ENCODE results near the gene EHBP1.

Gene EHBP1

DNA sequence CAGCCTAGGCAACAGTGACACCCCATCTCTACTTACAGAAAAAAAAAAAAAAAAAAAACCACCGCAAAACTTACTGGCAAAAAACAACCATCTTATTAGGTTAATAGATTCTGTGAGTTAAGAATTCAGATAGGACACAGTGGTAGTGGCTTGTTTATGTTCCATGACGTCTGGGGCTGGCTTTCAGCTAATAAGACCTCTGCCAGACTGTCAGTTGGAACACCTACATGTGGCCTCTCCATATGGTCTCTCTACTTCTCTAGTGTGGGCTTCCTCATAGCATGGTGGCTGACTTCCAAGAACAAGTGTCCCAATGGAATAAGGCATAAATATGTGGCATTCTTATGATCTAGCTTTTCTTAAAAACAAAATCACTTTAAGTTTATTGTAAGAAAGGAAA is 251.1 kb downstream of the EHBP1 start:
- no peak for DNase-seq (ENCODE audit: low read depth in 2 of 2)

- no peak for DNase-seq (ENCODE audit: low read depth in 2 of 2)
These were observed 252.7 kb downstream of the EHBP1 start for GRCh38 chr2:62958206-62958605.

DNA sequence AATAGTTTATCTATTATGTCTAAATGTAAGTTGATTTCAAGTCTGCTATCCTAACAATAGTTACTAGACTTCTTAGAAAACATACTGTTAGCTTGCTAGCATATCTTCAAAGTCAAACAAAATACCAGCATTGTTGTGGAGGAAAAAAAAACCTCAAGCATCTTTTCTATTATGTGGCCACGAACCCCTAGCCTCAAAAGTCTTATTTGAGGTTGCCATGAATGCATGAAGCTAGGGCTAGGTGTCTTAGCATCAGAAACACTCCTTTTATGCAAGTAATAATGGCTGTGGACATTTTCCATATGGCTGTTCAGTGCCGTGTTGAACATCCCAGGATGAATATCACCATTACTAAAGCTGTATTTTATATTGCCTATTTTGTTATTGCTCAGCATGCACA is 258.5 kb downstream of the EHBP1 start:
- DNase-seq (ENCODE audit: low read depth in 2 of 2): no peak

DNA sequence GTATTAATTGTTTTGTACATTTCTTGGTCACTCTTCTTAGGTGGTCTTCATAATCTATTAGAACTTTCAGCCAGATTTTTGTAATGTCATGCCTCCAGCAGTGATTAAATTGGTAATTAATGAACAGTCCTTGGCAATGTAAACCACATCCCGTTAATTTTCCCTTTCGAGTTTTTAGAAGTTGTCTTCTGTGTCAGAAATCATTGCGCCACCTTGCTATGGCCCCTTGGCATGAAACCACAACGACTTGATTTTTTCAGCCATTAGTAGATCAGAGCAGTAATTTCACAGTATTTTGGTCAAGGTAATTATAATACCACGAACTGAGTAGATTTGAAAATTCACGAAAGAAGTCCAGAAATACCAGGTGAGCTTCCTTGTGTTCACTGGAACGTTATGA is 259.2 kb downstream of the EHBP1 start:
- no peak for DNase-seq (ENCODE audit: low read depth in 2 of 2)

- DNase-seq (ENCODE audit: low read depth in 2 of 2): no peak
These were observed 261.5 kb downstream of the EHBP1 start for GRCh38 chr2:62966991-62967390.

DNA sequence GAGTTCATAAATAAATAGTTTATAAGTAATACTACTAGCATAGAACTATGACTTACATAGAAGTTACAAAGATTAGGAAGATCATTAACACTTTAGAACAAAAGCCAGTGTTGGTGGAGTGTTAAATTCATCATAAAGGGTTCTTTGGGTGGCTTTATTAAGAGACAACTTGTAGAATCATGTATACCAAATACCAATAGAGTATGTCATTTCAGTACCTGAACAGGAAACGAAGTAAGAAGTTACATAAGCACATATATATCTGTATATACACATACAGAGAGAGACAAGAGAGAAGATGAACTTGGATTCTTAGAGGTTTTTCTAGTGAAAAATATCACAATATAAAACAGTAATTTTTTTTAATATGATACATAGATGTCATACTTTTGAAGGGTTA is 262.7 kb downstream of the EHBP1 start:
- DNase-seq (ENCODE audit: low read depth in 2 of 2): no peak

GRCh38 chr2:62968668-62969067 is 263.2 kb downstream of the EHBP1 start:
- no peak for DNase-seq (ENCODE audit: low read depth in 2 of 2)

DNA sequence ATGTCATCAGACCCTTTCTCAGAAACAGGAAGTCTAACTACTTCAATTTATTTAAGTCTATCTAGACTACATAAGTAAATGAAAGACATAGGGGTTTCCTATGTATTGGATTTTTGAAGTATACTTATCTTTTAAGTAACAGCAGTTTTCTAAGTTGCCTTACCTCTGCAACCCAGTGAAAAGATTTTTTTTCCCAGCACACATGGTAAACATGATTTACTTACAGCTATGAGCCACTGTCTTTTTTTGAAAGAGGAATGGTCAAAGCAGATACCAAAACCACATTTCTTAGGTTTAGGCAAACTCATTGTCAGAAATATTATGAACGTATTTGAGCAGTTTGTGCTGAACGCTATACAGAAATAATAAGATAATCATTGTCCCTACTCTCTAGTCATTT is 266.4 kb downstream of the EHBP1 start:
- no peak for DNase-seq (ENCODE audit: low read depth in 2 of 2)

DNA sequence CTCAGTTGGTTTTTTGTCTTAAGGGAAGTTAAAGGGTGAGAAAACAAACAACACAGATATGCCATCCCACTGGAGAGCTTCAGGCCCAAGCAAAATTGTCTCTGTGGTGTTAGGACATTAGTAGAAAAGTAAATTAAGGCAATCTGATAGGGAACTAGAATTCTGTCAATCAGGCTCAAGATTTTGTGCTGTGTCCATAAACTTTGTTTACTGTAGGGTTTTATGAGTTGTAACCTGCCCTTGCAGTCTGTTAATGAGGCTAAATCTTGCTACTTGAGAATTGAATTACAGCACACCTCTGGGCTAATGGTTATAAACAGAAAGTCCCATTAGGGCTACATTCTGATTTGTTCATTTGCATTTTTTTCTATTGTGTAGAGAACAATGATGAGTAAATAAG is 267.1 kb downstream of the EHBP1 start:
- no peak for DNase-seq (ENCODE audit: low read depth in 2 of 2)

DNA sequence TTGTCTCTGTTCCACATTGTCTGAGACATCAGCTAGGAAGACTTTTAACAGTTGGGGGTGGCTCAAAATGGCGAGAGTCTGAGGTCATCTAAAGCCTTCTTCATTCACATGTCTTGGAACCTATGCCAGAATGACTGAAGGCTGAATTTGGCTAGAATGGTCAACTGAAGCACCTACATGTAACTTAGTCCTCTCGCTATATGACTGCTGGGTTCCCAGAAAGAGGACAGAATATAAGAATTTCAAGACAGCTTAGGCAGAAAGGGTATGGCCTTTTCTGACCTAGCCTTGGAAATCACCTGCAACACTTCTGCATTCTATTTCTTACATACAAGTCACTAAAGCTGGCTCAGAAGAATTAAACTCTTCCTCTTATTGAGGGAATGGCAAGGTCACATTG is 269.5 kb downstream of the EHBP1 start:
- DNase-seq (ENCODE audit: low read depth in 2 of 2): no peak

- DNase-seq (ENCODE audit: low read depth in 2 of 2): no peak
These were observed 286.1 kb downstream of the EHBP1 start for GRCh38 chr2:62991605-62992004.

- DNase-seq (ENCODE audit: low read depth in 2 of 2): no peak
These were observed 287.0 kb downstream of the EHBP1 start for GRCh38 chr2:62992561-62992960.

DNA sequence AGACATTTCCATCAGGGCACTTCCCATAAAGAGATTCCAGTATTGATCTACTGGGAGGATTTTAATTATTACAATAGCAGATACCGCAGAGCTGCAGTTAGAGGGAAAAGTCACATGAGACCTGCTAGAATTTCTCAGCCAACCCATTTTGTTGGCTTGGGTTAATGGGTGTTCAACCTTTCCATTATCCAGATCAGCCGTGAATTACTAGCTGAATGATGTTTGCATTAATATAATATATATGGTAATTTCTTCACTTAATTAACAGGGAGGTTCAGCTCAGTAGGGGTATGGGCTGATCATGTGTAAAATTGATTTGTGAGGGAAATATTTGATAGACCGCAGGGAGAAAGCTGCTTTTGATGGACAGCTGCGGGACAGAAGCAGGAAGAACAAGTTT is 288.7 kb downstream of the EHBP1 start:
- no peak for DNase-seq (ENCODE audit: low read depth in 2 of 2)

DNA sequence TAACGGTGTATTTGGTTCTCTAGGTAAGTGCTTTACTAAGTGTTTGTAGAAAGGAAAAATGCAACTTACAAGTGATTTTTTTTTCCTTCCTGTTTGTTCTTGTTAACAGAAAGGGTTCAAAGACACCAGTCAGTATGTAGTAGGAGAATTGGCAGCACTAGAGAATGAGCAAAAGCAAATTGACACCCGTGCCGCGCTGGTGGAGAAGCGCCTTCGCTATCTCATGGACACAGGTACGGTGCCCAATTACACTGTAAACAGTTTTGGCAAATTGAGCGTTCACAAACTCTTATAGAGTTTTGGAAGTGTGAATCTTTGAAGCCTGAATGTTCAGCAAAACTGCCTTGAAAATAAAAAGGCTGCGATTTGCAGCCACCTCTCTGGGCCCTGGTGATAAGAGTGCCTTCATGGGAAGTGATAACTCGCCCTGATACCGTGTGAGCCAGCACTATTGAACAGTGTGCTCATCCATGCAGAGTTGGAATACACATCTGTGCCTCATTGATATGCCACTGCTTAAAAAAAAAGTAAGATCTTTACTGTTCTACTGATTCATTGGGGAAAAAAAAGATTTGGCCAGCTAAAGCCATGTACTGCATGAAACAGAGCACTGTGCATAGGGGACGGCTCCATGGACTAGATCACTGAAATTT is 291.1 kb downstream of the EHBP1 start:
- DNase-seq (ENCODE audit: low read depth in 2 of 2): no peak

GRCh38 chr2:62998949-62999348 is 293.4 kb downstream of the EHBP1 start:
- DNase-seq (ENCODE audit: low read depth in 2 of 2): no peak

DNA sequence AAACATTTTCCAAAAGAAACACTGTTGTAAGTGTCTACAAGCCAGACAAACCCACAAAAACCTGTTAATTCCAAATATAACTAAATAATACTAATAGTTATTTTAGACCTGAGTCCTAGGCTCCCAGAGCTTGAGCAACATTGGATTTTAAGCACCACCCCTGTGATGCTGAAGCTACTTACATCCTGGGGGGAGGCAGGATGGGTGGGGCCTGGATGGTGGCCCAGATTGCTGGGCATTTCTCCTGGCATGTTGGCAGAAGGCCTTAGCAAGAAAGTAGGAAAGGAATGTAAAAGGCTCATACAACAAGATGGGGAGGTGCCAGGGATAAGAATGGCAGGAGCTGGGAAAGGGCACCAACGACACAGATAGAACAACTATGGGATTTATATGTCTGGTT is 294.4 kb downstream of the EHBP1 start:
- DNase-seq (ENCODE audit: low read depth in 2 of 2): no peak

- DNase-seq (ENCODE audit: low read depth in 2 of 2): no peak
These were observed 295.3 kb downstream of the EHBP1 start for GRCh38 chr2:63000801-63001200.

- no peak for DNase-seq (ENCODE audit: low read depth in 2 of 2)
These were observed 296.1 kb downstream of the EHBP1 start for GRCh38 chr2:63001576-63001975.

DNA sequence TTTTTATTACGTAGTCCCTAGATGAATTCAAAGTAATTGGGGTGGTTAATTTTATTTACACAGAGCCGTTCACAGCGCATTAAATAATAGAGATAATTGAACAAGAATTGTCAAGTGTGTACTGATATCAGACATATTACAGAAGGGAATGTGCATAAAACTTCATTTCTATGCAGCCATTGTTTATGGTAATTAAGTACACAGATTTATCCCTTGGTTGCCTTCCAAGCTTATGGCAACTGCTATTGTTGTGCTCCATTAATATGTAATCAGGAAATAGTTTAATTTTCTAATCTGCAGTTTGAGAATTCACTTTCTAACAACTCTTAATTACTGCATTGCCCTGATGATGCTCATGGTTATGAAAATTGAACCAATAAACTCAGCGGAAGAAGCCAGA is 297.8 kb downstream of the EHBP1 start:
- DNase-seq (ENCODE audit: low read depth in 2 of 2): no peak

GRCh38 chr2:63007813-63008458 is 302.4 kb downstream of the EHBP1 start:
- no peak for DNase-seq (ENCODE audit: low read depth in 2 of 2)

- no peak for DNase-seq (ENCODE audit: low read depth in 2 of 2)
These were observed 303.3 kb downstream of the EHBP1 start for GRCh38 chr2:63008838-63009237.

- DNase-seq (ENCODE audit: low read depth in 2 of 2): no peak
These were observed 304.0 kb downstream of the EHBP1 start for GRCh38 chr2:63009490-63009889.

GRCh38 chr2:63012541-63012940 is 307.0 kb downstream of the EHBP1 start:
- DNase-seq (ENCODE audit: low read depth in 2 of 2): no peak

GRCh38 chr2:63013438-63013837 is 307.9 kb downstream of the EHBP1 start:
- no peak for DNase-seq (ENCODE audit: low read depth in 2 of 2)

All from stimulated activated CD4-positive, alpha-beta T cell treated with anti-CD3 and anti-CD28 coated beads, Interleukin-15, amount 100 ng/mL, for 48 hours (primary cell).